Measurements from ENCODE around the gene ZNHIT3.

DNA sequence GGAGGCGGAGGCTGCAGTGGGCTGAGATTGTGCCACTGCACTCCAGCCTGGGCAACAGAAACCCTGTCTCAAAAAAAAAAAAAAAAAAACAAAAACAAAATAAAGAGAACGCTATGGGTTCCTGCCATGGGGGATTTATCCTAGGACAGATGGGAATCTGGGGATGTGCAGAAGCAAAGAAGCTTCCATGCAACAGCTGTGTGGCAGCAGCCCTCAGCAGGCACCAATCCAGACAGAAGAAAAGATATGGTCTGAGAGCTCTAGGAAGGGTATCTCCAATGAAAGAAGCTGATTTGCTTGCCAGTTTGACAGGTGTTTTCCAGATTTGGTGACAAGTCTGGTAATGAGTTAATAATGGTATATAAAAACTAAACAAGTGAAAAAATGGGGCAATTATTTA is 36.6 kb downstream of the ZNHIT3 start:
- TF ChIP-seq, protein P1, sequence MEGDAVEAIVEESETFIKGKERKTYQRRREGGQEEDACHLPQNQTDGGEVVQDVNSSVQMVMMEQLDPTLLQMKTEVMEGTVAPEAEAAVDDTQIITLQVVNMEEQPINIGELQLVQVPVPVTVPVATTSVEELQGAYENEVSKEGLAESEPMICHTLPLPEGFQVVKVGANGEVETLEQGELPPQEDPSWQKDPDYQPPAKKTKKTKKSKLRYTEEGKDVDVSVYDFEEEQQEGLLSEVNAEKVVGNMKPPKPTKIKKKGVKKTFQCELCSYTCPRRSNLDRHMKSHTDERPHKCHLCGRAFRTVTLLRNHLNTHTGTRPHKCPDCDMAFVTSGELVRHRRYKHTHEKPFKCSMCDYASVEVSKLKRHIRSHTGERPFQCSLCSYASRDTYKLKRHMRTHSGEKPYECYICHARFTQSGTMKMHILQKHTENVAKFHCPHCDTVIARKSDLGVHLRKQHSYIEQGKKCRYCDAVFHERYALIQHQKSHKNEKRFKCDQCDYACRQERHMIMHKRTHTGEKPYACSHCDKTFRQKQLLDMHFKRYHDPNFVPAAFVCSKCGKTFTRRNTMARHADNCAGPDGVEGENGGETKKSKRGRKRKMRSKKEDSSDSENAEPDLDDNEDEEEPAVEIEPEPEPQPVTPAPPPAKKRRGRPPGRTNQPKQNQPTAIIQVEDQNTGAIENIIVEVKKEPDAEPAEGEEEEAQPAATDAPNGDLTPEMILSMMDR (conservative IDR thresholded peaks at IDR 0.05; ENCODE audit: low read length) = no peak
- TF ChIP-seq EZH2phosphoT487 (IDR thresholded peaks at IDR 0.05; ENCODE audit: borderline replicate concordance) = no peak
